ENCODE data around the gene INPP5E.
"Not testable (repeated sequence)": the region's sequence is repeated elsewhere in the genome, so short reads cannot be mapped to it uniquely, and the experiment has no call there.

INPP5E gene

GRCh38 chr9:136433849-136434579 lies 5.6 kb downstream of the INPP5E start:
- H3K36me3 Mint-ChIP-seq (ENCODE audit: low read depth) = peaks cover 83% of the 10 kb centered on the region
- intact Hi-C loops (cut with micrococcal nuclease) = no loop called here
- H3K27me3 Mint-ChIP-seq = peaks cover 3% of the 10 kb centered on the region
- H3K9me3 Mint-ChIP-seq = no peaks in the 10 kb centered on the region
- H3K4me1 Mint-ChIP-seq (ENCODE audit: low read depth) = peaks cover 29% of the 10 kb centered on the region
- no peak overlapping the region for H3K4me3 Mint-ChIP-seq
- H3K27ac Mint-ChIP-seq = no peak overlapping the region

GRCh38 chr9:136433043-136433715 lies 6.5 kb downstream of the INPP5E start:
- H3K27ac Mint-ChIP-seq = no peak overlapping the region
- no peaks in the 10 kb centered on the region for H3K27me3 Mint-ChIP-seq
- intact Hi-C loops (cut with micrococcal nuclease) = no loop called here
- H3K4me1 Mint-ChIP-seq (ENCODE audit: low read depth) = peaks cover 25% of the 10 kb centered on the region
- peaks cover 89% of the 10 kb centered on the region for H3K36me3 Mint-ChIP-seq (ENCODE audit: low read depth)
- no peaks in the 10 kb centered on the region for H3K9me3 Mint-ChIP-seq
- no peak overlapping the region for H3K4me3 Mint-ChIP-seq

- Mint-ChIP-seq H3K9me3 (no peaks in the 10 kb centered on the region), H3K4me3 (no peak overlapping the region), H3K4me1 (ENCODE audit: low read depth) (peaks cover 19% of the 10 kb centered on the region), H3K27me3 (no peaks in the 10 kb centered on the region), H3K27ac (no peak overlapping the region), H3K36me3 (ENCODE audit: low read depth) (peaks cover 86% of the 10 kb centered on the region)
- intact Hi-C loops (cut with micrococcal nuclease) = no loop called here
Observed at GRCh38 chr9:136432591-136432990, 7.1 kb downstream of the INPP5E start.

- H3K36me3 Mint-ChIP-seq (ENCODE audit: low read depth) = peaks cover 86% of the 10 kb centered on the region
- intact Hi-C loops (cut with micrococcal nuclease) = no loop called here
Observed at GRCh38 chr9:136431782-136432350, 7.8 kb downstream of the INPP5E start.

GRCh38 chr9:136430588-136431234 lies 8.9 kb downstream of the INPP5E start:
- no peak overlapping the region for H3K4me3 Mint-ChIP-seq
- H3K27ac Mint-ChIP-seq = no peak overlapping the region
- intact Hi-C loops (cut with micrococcal nuclease) = no loop called here
- H3K27me3 Mint-ChIP-seq = no peaks in the 10 kb centered on the region
- H3K36me3 Mint-ChIP-seq (ENCODE audit: low read depth) = peaks cover 85% of the 10 kb centered on the region
- no peaks in the 10 kb centered on the region for H3K9me3 Mint-ChIP-seq
- peaks cover under 1% of the 10 kb centered on the region for H3K4me1 Mint-ChIP-seq (ENCODE audit: low read depth)

More at GRCh38 chr9:136431782-136432350, 7.8 kb downstream of the INPP5E start:
- Mint-ChIP-seq H3K27ac (no peak overlapping the region), H3K4me1 (ENCODE audit: low read depth) (peaks cover 12% of the 10 kb centered on the region), H3K27me3 (no peaks in the 10 kb centered on the region), H3K9me3 (no peaks in the 10 kb centered on the region), H3K4me3 (no peak overlapping the region)

- no peaks in the 10 kb centered on the region for H3K4me1 Mint-ChIP-seq (ENCODE audit: low read depth)
Observed at GRCh38 chr9:136429683-136430491, 9.8 kb downstream of the INPP5E start.

GRCh38 chr9:136429075-136429628 lies 10.5 kb downstream of the INPP5E start:
- peaks cover 85% of the 10 kb centered on the region for H3K36me3 Mint-ChIP-seq (ENCODE audit: low read depth)
- intact Hi-C loops (cut with micrococcal nuclease) = no loop called here
- no peaks in the 10 kb centered on the region for H3K9me3 Mint-ChIP-seq
- no peaks in the 10 kb centered on the region for H3K4me1 Mint-ChIP-seq (ENCODE audit: low read depth)
- no peak overlapping the region for H3K27ac Mint-ChIP-seq
- no peak overlapping the region for H3K4me3 Mint-ChIP-seq
- no peaks in the 10 kb centered on the region for H3K27me3 Mint-ChIP-seq

More at GRCh38 chr9:136429683-136430491, 9.8 kb downstream of the INPP5E start:
- no peak overlapping the region for H3K4me3 Mint-ChIP-seq
- H3K27ac Mint-ChIP-seq = no peak overlapping the region
- peaks cover 85% of the 10 kb centered on the region for H3K36me3 Mint-ChIP-seq (ENCODE audit: low read depth)
- intact Hi-C loops (cut with micrococcal nuclease) = no loop called here
- no peaks in the 10 kb centered on the region for H3K27me3 Mint-ChIP-seq
- H3K9me3 Mint-ChIP-seq = no peaks in the 10 kb centered on the region

- Mint-ChIP-seq H3K4me3 (no peak overlapping the region), H3K27ac (no peak overlapping the region), H3K36me3 (ENCODE audit: low read depth) (peaks cover 85% of the 10 kb centered on the region), H3K9me3 (no peaks in the 10 kb centered on the region), H3K27me3 (no peaks in the 10 kb centered on the region), H3K4me1 (ENCODE audit: low read depth) (no peaks in the 10 kb centered on the region)
- intact Hi-C loops (cut with micrococcal nuclease) = no loop called here
Observed at GRCh38 chr9:136426787-136427186, 12.9 kb downstream of the INPP5E start.

- H3K27me3 Mint-ChIP-seq; H3K27ac Mint-ChIP-seq; H3K9me3 Mint-ChIP-seq; H3K4me3 Mint-ChIP-seq; intact Hi-C loops (cut with micrococcal nuclease); H3K4me1 Mint-ChIP-seq (ENCODE audit: low read depth): not testable (repeated sequence)
- H3K36me3 Mint-ChIP-seq (ENCODE audit: low read depth) = peaks cover 90% of the 10 kb centered on the region
Observed at GRCh38 chr9:136425367-136425766, 14.3 kb downstream of the INPP5E start.

GRCh38 chr9:136424750-136425362 lies 14.8 kb downstream of the INPP5E start:
- H3K9me3 Mint-ChIP-seq = no peaks in the 10 kb centered on the region
- no peaks in the 10 kb centered on the region for H3K27me3 Mint-ChIP-seq
- H3K4me3 Mint-ChIP-seq = no peak overlapping the region
- H3K36me3 Mint-ChIP-seq (ENCODE audit: low read depth) = peaks cover 90% of the 10 kb centered on the region
- no peak overlapping the region for H3K27ac Mint-ChIP-seq
- H3K4me1 Mint-ChIP-seq (ENCODE audit: low read depth) = no peaks in the 10 kb centered on the region
- intact Hi-C loops (cut with micrococcal nuclease) = no loop called here

GRCh38 chr9:136423432-136424146 lies 16.1 kb downstream of the INPP5E start:
- H3K9me3 Mint-ChIP-seq = no peaks in the 10 kb centered on the region

GRCh38 chr9:136422876-136423275 lies 16.8 kb downstream of the INPP5E start:
- H3K4me1 Mint-ChIP-seq (ENCODE audit: low read depth) = no peaks in the 10 kb centered on the region
- no peak overlapping the region for H3K4me3 Mint-ChIP-seq
- no peaks in the 10 kb centered on the region for H3K9me3 Mint-ChIP-seq
- H3K36me3 Mint-ChIP-seq (ENCODE audit: low read depth) = peaks cover 96% of the 10 kb centered on the region
- intact Hi-C loops (cut with micrococcal nuclease) = no loop called here
- H3K27ac Mint-ChIP-seq = no peak overlapping the region
- no peaks in the 10 kb centered on the region for H3K27me3 Mint-ChIP-seq

More at GRCh38 chr9:136423432-136424146, 16.1 kb downstream of the INPP5E start:
- Mint-ChIP-seq H3K4me1 (ENCODE audit: low read depth) (no peaks in the 10 kb centered on the region), H3K36me3 (ENCODE audit: low read depth) (peaks cover 90% of the 10 kb centered on the region), H3K27ac (no peak overlapping the region), H3K4me3 (no peak overlapping the region), H3K27me3 (no peaks in the 10 kb centered on the region)
- intact Hi-C loops (cut with micrococcal nuclease) = no loop called here
